SU-DHL-6 (cell line): Measurements from ENCODE around the gene LY9.

ENCODE experiments used
- H2AFZ ChIP-seq: fragments of 200-600 bp; sonication (generic); 2 replicates; pipeline ENCODE4 v1.6.1; 2014; ENCODE audit warnings: low read depth, mild to moderate bottlenecking, moderate library complexity, mixed read lengths, antibody characterized with exemption, low read length; ENCODE audit not compliant: severe bottlenecking
- H3F3A ChIP-seq: fragments of 200-600 bp; shearing (Covaris generic); 2 replicates; pipeline ENCODE4 v1.6.0; 2016; ENCODE audit warnings: antibody characterized with exemption, mild to moderate bottlenecking; ENCODE audit not compliant: insufficient read depth
- H3K27ac ChIP-seq: fragments of 200-600 bp; sonication (generic); 2 replicates; pipeline ENCODE4 v1.5.1; 2016; ENCODE audit warnings: low read depth, mild to moderate bottlenecking, low read length, moderate library complexity, mixed read lengths
- H3K27me3 ChIP-seq: fragments of 200-600 bp; sonication (generic), shearing (Covaris generic); 2 replicates; pipeline ENCODE4 v1.6.0; 2014; ENCODE audit warnings: mild to moderate bottlenecking, low read length
- H3K36me3 ChIP-seq: fragments of 200-600 bp; sonication (generic); 2 replicates; pipeline ENCODE4 v1.6.1; 2014; ENCODE audit warnings: mild to moderate bottlenecking, low read length, mixed read lengths
- H3K4me2 ChIP-seq: fragments of 300-600, 200-600 bp; shearing (Covaris generic), sonication (generic); 2 replicates; pipeline ENCODE4 v1.6.0; 2014; ENCODE audit warnings: low read length, low read depth, mild to moderate bottlenecking; ENCODE audit not compliant: poor library complexity, severe bottlenecking
- H3K4me3 ChIP-seq: fragments of 200-600 bp; sonication (generic); 2 replicates; pipeline ENCODE4 v1.5.1; 2014; ENCODE audit warnings: antibody characterized with exemption, low read length, mild to moderate bottlenecking, mixed read lengths; ENCODE audit not compliant: insufficient read depth, poor library complexity, severe bottlenecking
- H3K79me2 ChIP-seq: fragments of 200-600 bp; sonication (generic); 2 replicates; pipeline ENCODE4 v1.6.1; 2014; ENCODE audit warnings: mild to moderate bottlenecking, low read length, moderate library complexity; ENCODE audit not compliant: insufficient read depth
- H3K9ac ChIP-seq: fragments of 200-600 bp; sonication (generic); 2 replicates; pipeline ENCODE4 v1.7.0; 2014; ENCODE audit warnings: mild to moderate bottlenecking, low read length
- H3K9me2 ChIP-seq: fragments of 200-600 bp; sonication (generic); replicated peaks from 2 replicates; pipeline ENCODE4 v1.6.1; 2014; ENCODE audit warnings: low read length; ENCODE audit not compliant: insufficient read depth
- H3K9me3 ChIP-seq: fragments of 200-600 bp; sonication (generic); 2 replicates; pipeline ENCODE4 v1.6.1; 2014; ENCODE audit warnings: low read length, mixed read lengths; ENCODE audit not compliant: insufficient read depth
- H4K20me1 ChIP-seq: fragments of 200-600 bp; sonication (generic); 2 replicates; pipeline ENCODE4 v1.6.1; 2014; ENCODE audit warnings: low read depth, mild to moderate bottlenecking, antibody characterized with exemption, low read length, moderate library complexity, mixed read lengths
- CTCF ChIP-seq: fragments of 200-600 bp; sonication (generic); IDR thresholded peaks from one replicate; pipeline ENCODE4 v1.5.1; 2017; ENCODE audit warnings: antibody characterized with exemption, mild to moderate bottlenecking, low read length, moderate library complexity; ENCODE audit not compliant: insufficient read depth, poor library complexity, severe bottlenecking
- EZH2phosphoT487 ChIP-seq: fragments of 200-600 bp; sonication (generic), shearing (Covaris generic); conservative IDR thresholded peaks from 2 replicates; pipeline ENCODE4 v1.6.1; 2018; ENCODE audit warnings: mild to moderate bottlenecking, antibody characterized with exemption, low read length, moderate library complexity, mixed read lengths

The LY9 gene

DNA sequence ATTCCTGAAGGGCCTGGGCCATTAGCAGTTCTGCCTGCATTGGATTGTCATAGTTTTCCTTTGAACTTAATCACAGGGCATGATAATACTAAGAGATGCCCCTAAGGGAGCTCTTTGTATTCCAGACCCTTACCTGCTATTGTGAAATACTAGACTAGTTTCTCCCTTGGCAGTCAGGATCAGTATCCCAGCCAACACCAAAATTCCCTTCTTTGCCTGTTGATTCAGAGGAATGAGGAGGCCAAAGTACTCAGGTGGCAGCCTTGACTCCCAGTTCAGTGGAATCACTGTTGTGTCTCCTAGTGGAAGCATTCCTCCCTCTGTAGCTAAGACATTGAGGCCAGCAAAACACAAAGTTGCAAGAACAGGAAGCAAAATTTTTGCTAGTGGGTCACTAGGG lies 36.2 kb upstream of the LY9 start:
- Histone ChIP-seq H3K9ac (no peak overlapping the region), H3K4me3 (no peak overlapping the region), H2AFZ (no peak overlapping the region), H3K9me2 (no peaks in the 10 kb centered on the region), H3F3A (no peaks in the 10 kb centered on the region), H3K27me3 (no peaks in the 10 kb centered on the region), H3K79me2 (no peaks in the 10 kb centered on the region), H3K4me2 (no peak overlapping the region), H4K20me1 (no peaks in the 10 kb centered on the region), H3K36me3 (no peaks in the 10 kb centered on the region), H3K9me3 (no peaks in the 10 kb centered on the region), H3K27ac (no peak overlapping the region)
- TF ChIP-seq CTCF: no peak

- H3K9ac ChIP-seq: no peak overlapping the region
- no peak overlapping the region for H2AFZ ChIP-seq
- H3F3A ChIP-seq: no peaks in the 10 kb centered on the region
- H3K4me3 ChIP-seq: no peak overlapping the region
- no peaks in the 10 kb centered on the region for H3K79me2 ChIP-seq
- H4K20me1 ChIP-seq: no peaks in the 10 kb centered on the region
- H3K27me3 ChIP-seq: no peaks in the 10 kb centered on the region
- no peaks in the 10 kb centered on the region for H3K9me2 ChIP-seq
- no peak overlapping the region for H3K27ac ChIP-seq
- no peaks in the 10 kb centered on the region for H3K9me3 ChIP-seq
- TF ChIP-seq EZH2phosphoT487 (no peak), CTCF (no peak)
- H3K36me3 ChIP-seq: no peaks in the 10 kb centered on the region
- no peak overlapping the region for H3K4me2 ChIP-seq
Observed at GRCh38 chr1:160761046-160761445, 34.9 kb upstream of the LY9 start.

- Histone ChIP-seq H3K27me3 (no peaks in the 10 kb centered on the region), H3K9me2 (no peaks in the 10 kb centered on the region), H4K20me1 (no peaks in the 10 kb centered on the region), H3K79me2 (no peaks in the 10 kb centered on the region), H2AFZ (no peak overlapping the region), H3K9me3 (no peaks in the 10 kb centered on the region), H3K4me2 (no peak overlapping the region), H3K9ac (no peak overlapping the region), H3K27ac (no peak overlapping the region), H3K4me3 (no peak overlapping the region), H3F3A (no peaks in the 10 kb centered on the region), H3K36me3 (no peaks in the 10 kb centered on the region)
- TF ChIP-seq CTCF (no peak), EZH2phosphoT487 (no peak)
Observed at GRCh38 chr1:160761886-160762285, 34.1 kb upstream of the LY9 start.

DNA sequence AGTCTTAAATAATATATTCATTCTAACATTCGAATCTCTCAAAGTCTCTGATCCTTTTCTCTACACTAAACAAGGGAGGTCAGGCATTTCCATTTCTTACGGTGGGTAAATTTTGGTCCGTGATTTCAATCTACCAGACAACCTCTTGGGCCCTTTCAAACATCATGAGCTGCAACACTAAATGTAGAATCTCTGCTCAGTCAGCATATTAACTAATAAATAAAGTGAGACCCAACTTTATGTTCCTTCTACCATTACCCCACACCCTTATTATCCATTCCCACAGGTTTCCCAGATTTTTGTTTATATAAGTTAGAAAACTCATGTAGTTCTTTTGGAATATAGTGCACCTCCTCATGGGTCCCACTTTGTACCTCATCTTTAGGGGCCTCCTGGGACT lies 32.0 kb upstream of the LY9 start:
- H4K20me1 ChIP-seq: no peaks in the 10 kb centered on the region
- H3F3A ChIP-seq: no peaks in the 10 kb centered on the region
- no peak for TF ChIP-seq EZH2phosphoT487
- no peak for TF ChIP-seq CTCF
- no peaks in the 10 kb centered on the region for H3K9me3 ChIP-seq
- H3K9me2 ChIP-seq: no peaks in the 10 kb centered on the region
- no peak overlapping the region for H3K4me3 ChIP-seq
- no peaks in the 10 kb centered on the region for H3K36me3 ChIP-seq
- H3K9ac ChIP-seq: no peak overlapping the region
- H3K27ac ChIP-seq: no peak overlapping the region
- H3K79me2 ChIP-seq: no peaks in the 10 kb centered on the region
- no peak overlapping the region for H2AFZ ChIP-seq
- no peak overlapping the region for H3K4me2 ChIP-seq
- H3K27me3 ChIP-seq: no peaks in the 10 kb centered on the region
